ENCODE data around the gene RANBP9. TPM values are rescaled to one million over a fixed set of nuclear protein-coding genes. Genes with fewer than 3 reads are reported as not detected.

The RANBP9 gene
- total RNA-seq, 1 donor: 53.9 TPM

DNA sequence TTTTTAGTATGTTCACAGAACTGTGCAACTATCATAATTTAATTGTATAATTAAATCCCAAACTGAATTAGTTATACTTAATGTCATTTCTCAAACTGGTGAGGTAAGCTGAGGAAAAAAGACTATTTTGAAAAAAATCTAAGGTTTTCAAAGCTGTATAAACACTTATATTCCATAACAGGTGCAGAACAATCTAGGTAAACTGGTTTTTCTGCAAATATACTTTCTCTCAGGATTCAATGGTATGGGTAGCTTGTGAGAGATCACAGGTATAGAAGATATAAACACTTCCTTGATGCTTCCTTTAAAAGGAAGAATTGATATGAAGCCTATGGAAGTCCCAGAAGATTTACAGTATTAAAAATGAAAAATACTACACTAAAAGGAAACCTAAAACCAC, 62.8 kb downstream of the RANBP9 start:
- peaks cover 7% of the 10 kb centered on the region for H3K36me3 ChIP-seq (ENCODE audit: insufficient read depth, low read length)
- peaks cover 12% of the 10 kb centered on the region for H3K79me2 ChIP-seq (ENCODE audit: insufficient read depth, low read length)
- H4K20me1 ChIP-seq (ENCODE audit: insufficient read depth, low read length): no peaks in the 10 kb centered on the region
- H3K27me3 ChIP-seq (ENCODE audit: insufficient read depth, low read length): no peaks in the 10 kb centered on the region
- no peak overlapping the region for H3K27ac ChIP-seq (ENCODE audit: low read depth, low read length)
- H3K4me2 ChIP-seq (ENCODE audit: insufficient read depth, low read length): no peak overlapping the region
- TF ChIP-seq, protein P1, sequence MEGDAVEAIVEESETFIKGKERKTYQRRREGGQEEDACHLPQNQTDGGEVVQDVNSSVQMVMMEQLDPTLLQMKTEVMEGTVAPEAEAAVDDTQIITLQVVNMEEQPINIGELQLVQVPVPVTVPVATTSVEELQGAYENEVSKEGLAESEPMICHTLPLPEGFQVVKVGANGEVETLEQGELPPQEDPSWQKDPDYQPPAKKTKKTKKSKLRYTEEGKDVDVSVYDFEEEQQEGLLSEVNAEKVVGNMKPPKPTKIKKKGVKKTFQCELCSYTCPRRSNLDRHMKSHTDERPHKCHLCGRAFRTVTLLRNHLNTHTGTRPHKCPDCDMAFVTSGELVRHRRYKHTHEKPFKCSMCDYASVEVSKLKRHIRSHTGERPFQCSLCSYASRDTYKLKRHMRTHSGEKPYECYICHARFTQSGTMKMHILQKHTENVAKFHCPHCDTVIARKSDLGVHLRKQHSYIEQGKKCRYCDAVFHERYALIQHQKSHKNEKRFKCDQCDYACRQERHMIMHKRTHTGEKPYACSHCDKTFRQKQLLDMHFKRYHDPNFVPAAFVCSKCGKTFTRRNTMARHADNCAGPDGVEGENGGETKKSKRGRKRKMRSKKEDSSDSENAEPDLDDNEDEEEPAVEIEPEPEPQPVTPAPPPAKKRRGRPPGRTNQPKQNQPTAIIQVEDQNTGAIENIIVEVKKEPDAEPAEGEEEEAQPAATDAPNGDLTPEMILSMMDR (IDR thresholded peaks at IDR 0.05; ENCODE audit: extremely low read depth, low read depth, low read length): no peak
- H3K4me3 ChIP-seq (ENCODE audit: insufficient read depth, low read length): no peak overlapping the region
- DNase-seq (ENCODE audit: insufficient read length, low spot score, missing footprints): no peak
- H3K9me3 ChIP-seq (ENCODE audit: low read depth, low read length): no peaks in the 10 kb centered on the region
- H3K4me1 ChIP-seq (ENCODE audit: insufficient read depth, low read length): peaks cover 7% of the 10 kb centered on the region
- no peak overlapping the region for H2AFZ ChIP-seq (ENCODE audit: low read length)

- Histone ChIP-seq H3K27me3 (ENCODE audit: insufficient read depth, low read length) (no peaks in the 10 kb centered on the region), H3K36me3 (ENCODE audit: insufficient read depth, low read length) (peaks cover 31% of the 10 kb centered on the region), H3K4me2 (ENCODE audit: insufficient read depth, low read length) (no peak overlapping the region), H3K4me1 (ENCODE audit: insufficient read depth, low read length) (peaks cover 3% of the 10 kb centered on the region), H3K9me3 (ENCODE audit: low read depth, low read length) (no peaks in the 10 kb centered on the region), H4K20me1 (ENCODE audit: insufficient read depth, low read length) (no peaks in the 10 kb centered on the region), H3K4me3 (ENCODE audit: insufficient read depth, low read length) (no peak overlapping the region), H3K79me2 (ENCODE audit: insufficient read depth, low read length) (peaks cover 2% of the 10 kb centered on the region), H2AFZ (ENCODE audit: low read length) (no peak overlapping the region), H3K27ac (ENCODE audit: low read depth, low read length) (no peak overlapping the region)
- no peak for DNase-seq (ENCODE audit: insufficient read length, low spot score, missing footprints)
- TF ChIP-seq, protein P1 (IDR thresholded peaks at IDR 0.05; ENCODE audit: extremely low read depth, low read depth, low read length): no peak
Observed at GRCh38 chr6:13643125-13643524, 68.5 kb downstream of the RANBP9 start.

DNA sequence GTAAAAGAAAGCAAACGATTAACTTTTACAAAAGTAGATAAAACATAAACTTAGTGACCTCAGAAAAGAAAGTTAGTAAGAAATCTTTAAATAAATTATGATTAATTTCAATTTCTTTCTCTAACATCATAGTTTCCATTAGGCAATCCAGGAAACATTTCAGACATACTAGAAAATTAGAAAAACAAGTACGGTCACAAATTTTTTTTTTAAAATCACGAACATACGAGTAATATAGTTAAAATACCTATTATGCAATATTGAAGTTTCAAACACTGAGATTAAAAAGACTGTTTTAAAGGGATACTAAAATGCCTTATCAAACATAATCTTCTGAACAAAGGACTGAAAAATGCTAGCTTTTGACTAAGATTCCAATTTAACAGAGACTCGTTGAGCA, 70.3 kb downstream of the RANBP9 start:
- TF ChIP-seq, protein P1 (IDR thresholded peaks at IDR 0.05; ENCODE audit: extremely low read depth, low read depth, low read length): no peak
- peak overlapping the region; percentile 58 for H3K27ac ChIP-seq (ENCODE audit: low read depth, low read length)
- no peaks in the 10 kb centered on the region for H3K79me2 ChIP-seq (ENCODE audit: insufficient read depth, low read length)
- peaks cover 41% of the 10 kb centered on the region for H3K36me3 ChIP-seq (ENCODE audit: insufficient read depth, low read length)
- no peak for DNase-seq (ENCODE audit: insufficient read length, low spot score, missing footprints)
- H3K4me1 ChIP-seq (ENCODE audit: insufficient read depth, low read length): peaks cover 3% of the 10 kb centered on the region
- H4K20me1 ChIP-seq (ENCODE audit: insufficient read depth, low read length): no peaks in the 10 kb centered on the region
- no peaks in the 10 kb centered on the region for H3K27me3 ChIP-seq (ENCODE audit: insufficient read depth, low read length)
- no peak overlapping the region for H3K4me3 ChIP-seq (ENCODE audit: insufficient read depth, low read length)
- no peaks in the 10 kb centered on the region for H3K9me3 ChIP-seq (ENCODE audit: low read depth, low read length)
- H2AFZ ChIP-seq (ENCODE audit: low read length): no peak overlapping the region
- no peak overlapping the region for H3K4me2 ChIP-seq (ENCODE audit: insufficient read depth, low read length)

DNA sequence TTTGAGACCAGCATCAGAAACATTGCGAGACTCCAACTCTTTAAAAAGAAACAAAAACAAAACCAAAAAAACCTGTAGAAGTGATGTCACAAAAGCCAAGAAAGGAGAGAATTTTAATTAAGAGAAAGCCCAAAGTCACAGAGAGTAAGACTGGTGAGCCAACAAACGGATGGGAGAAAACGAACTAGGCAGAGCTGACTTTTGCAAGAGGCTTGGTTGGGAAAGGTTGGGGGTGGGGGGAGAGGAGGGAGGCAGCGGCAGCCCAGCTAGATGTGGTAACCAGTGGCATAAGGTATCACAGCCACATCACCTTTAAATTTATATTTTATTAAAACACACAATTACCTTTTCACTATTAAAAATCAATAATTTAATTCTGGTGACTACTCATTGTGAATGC, 73.0 kb downstream of the RANBP9 start:
- Histone ChIP-seq H3K9me3 (ENCODE audit: low read depth, low read length) (no peaks in the 10 kb centered on the region), H3K4me1 (ENCODE audit: insufficient read depth, low read length) (peaks cover 3% of the 10 kb centered on the region), H2AFZ (ENCODE audit: low read length) (no peak overlapping the region), H4K20me1 (ENCODE audit: insufficient read depth, low read length) (no peaks in the 10 kb centered on the region), H3K27me3 (ENCODE audit: insufficient read depth, low read length) (no peaks in the 10 kb centered on the region), H3K36me3 (ENCODE audit: insufficient read depth, low read length) (peaks cover 32% of the 10 kb centered on the region), H3K4me2 (ENCODE audit: insufficient read depth, low read length) (no peak overlapping the region), H3K79me2 (ENCODE audit: insufficient read depth, low read length) (no peaks in the 10 kb centered on the region), H3K27ac (ENCODE audit: low read depth, low read length) (no peak overlapping the region), H3K4me3 (ENCODE audit: insufficient read depth, low read length) (no peak overlapping the region)
- TF ChIP-seq, protein P1 (IDR thresholded peaks at IDR 0.05; ENCODE audit: extremely low read depth, low read depth, low read length): no peak
- no peak for DNase-seq (ENCODE audit: insufficient read length, low spot score, missing footprints)
